Choroid plexus epithelial cell (primary cell): ENCODE measurements around the gene MDM2.
A peak's percentile ranks its signal among the peaks of the same experiment; 100 is the strongest.

ENCODE experiments used
- DNase-seq: peaks from one replicate; pipeline ENCODE4 v3.0.0-alpha.2; 2010; ENCODE audit warnings: low read depth
- H3K4me3 ChIP-seq: 2 replicates; pipeline ENCODE4 v1.5.1; 2011; ENCODE audit warnings: low read depth, mild to moderate bottlenecking, control low read depth, low read length, moderate library complexity
- TF ChIP-seq, protein P1 (sequence below): conservative IDR thresholded peaks from 2 replicates; pipeline ENCODE4 v1.5.1; 2011; ENCODE audit warnings: low read depth, mild to moderate bottlenecking, control low read depth, inconsistent platforms, low read length, moderate library complexity

The MDM2 gene

DNA sequence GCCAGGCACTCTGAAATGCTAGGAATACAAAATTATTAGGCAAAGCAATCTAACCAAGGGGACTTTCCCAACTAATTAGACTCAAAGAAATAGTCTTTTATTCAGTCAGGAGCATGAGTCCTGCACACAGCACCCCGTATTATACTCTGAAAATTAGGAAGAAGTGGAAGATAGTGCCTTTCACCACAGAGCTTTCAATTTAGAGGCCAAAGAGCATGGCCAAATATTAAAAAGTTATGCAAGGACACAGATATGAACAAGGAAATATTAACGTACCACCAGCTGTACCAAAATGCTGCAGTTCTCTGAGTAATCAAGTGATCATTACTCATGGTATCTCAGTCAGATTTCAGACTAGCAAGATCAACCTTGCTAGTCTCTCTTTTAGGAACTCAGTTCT, 22.6 kb upstream of the MDM2 start:
- H3K4me3 ChIP-seq: no peak overlapping the region
- TF ChIP-seq, protein P1, sequence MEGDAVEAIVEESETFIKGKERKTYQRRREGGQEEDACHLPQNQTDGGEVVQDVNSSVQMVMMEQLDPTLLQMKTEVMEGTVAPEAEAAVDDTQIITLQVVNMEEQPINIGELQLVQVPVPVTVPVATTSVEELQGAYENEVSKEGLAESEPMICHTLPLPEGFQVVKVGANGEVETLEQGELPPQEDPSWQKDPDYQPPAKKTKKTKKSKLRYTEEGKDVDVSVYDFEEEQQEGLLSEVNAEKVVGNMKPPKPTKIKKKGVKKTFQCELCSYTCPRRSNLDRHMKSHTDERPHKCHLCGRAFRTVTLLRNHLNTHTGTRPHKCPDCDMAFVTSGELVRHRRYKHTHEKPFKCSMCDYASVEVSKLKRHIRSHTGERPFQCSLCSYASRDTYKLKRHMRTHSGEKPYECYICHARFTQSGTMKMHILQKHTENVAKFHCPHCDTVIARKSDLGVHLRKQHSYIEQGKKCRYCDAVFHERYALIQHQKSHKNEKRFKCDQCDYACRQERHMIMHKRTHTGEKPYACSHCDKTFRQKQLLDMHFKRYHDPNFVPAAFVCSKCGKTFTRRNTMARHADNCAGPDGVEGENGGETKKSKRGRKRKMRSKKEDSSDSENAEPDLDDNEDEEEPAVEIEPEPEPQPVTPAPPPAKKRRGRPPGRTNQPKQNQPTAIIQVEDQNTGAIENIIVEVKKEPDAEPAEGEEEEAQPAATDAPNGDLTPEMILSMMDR: no peak
- DNase-seq: peak; percentile 68

DNA sequence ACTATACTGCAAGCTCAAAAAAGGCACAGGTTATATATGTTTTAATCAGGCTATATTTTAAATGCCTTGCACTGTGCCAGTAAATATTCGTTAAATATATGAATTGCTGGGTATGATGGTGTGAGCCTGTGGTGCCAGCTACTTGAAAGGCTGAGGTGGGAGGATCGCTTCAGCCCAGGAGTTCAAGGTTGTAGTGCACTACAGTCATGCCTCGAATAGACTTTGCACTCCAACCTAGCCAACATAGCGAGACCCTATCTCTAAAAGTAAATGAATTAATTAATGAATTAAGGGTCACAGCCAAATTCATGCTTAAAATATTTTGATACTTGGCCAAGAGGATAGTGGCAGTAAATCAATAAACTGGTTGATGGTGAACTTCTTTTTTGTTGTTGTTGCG, 22.2 kb upstream of the MDM2 start:
- TF ChIP-seq, protein P1: no peak
- DNase-seq: no peak
- H3K4me3 ChIP-seq: no peak overlapping the region

DNA sequence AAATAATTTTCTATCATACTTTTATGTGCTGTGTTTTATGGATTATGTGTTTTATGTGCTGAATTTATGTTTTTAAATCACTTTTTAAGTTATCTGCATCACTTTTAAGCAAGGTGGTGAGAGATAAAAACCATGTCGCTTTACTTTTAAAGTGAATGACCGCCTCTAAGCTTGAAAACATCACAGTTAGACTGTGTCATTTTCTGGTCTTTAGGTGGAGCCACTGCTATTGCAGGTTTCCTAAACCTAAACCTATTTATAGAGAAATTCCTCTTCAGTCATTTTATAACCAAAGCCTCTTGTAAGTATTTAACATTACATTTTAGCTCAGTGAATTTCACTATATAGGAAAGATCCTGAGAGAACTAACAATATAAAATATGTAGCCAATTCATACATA, 21.0 kb upstream of the MDM2 start:
- H3K4me3 ChIP-seq: no peak overlapping the region
- TF ChIP-seq, protein P1: peak; percentile 21
- peak; percentile 35 for DNase-seq

DNA sequence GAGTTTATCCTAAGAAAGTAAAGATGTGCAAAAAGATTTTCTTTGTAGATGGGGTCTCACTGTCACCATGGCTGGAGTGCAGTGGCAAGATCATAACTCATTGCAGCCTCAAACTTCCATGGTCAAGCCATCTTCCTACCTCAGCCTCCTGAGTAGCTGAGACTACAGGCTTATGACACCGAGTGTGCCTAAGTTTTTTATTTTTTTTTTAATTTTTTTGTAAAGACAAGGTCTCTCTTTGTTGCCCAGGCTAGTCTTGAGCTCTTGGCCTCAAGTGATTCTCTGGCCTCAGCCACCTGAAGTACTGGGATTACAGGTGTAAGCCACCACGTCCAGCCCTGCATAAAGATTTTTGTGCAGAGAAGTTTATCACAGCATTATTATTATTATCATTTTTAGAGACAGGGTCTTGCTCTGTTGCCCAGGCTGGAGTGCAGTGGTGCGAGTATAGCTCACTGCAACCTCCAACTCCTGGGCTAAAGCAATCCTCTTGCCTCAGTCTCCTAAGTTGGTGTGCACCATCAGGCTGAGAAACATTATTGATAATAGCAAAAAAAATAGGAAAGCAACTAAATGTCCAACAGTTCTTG, 19.3 kb upstream of the MDM2 start:
- no peak for DNase-seq
- TF ChIP-seq, protein P1: no peak
- H3K4me3 ChIP-seq: no peak overlapping the region

DNA sequence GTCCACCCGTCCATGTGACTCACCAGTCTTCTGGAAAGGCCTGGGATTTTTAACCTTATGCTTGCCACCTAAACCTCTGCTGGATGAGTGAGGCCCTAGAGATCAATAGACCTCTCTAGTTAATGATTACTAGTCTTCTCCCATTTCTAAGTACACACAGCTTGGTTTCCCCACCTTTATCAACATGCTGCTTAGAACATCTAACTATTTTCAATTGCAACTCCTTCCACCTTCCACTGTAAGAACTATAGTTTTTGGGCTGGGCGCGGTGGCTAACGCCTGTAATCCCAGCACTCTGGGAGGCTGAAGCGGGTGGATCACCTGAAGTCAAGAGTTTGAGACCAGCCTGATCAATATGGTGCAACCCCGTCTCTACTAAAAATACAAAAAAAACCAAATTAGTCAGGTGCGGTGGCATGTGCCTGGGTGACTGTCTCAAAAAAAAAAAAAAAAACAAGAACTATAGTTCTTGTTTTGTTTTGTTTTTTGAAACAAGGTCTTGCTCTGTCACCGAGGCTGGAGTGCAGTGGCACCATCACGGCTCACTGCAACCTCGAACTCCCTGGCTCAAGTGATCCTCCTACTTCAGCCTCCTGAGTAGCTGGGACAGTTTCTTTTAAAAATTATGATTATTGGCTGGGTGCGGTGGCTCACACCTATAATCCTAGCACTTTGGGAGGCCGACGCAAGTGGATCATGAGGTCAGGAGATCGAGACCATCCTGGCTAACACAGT, 18.7 kb upstream of the MDM2 start:
- TF ChIP-seq, protein P1: no peak

DNA sequence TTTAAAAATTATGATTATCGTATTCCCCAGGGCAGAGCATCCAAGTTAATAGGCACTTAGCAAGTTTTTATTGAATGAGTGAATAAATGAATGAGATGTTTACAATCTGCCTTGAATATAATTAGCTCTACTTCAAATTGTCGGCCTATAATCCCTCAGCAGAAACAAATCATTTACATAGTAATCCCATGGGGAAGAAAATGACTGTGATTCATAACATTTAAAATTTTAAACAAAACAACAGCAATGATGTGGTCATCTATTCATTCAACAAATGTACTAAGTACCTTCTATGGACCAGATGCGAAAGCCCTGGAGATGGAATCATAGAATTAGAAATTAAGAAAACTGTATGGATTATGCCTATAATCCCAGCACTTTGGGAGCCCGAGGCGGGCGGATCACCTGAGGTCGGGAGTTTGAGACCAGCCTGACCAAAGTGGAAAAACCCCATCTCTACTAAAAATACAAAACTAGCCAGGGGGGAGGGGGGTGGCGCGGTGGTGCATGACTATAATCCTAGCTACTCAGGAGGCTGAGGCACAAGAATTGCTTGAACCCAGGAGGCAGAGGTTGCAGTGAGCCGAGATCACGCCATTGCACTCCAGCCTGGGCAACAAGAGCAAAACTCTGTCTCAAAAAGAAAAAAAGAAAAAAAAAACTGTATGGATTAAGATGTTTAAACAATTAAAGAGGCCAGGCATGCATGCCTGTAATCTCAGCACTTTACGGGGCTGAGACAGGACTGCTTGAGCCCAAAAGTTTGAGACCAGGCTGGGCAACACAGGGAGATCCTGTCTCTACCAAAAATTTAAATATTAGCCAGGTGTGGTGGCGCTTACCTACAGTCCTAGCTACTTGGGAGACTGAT, 17.7 kb upstream of the MDM2 start:
- no peak overlapping the region for H3K4me3 ChIP-seq
- TF ChIP-seq, protein P1: no peak
- DNase-seq: no peak

More for the DNA sequence above, 18.7 kb upstream of the MDM2 start:
- no peak overlapping the region for H3K4me3 ChIP-seq
- DNase-seq: no peak
